Ovary (tissue), 3 donors: Measurements from ENCODE around the gene CDC42BPB.

Experiments
- CTCF ChIP-seq, 3 donors: fragments of 450-650 bp in 2 of 3; fragments of 200-600 bp in 1 of 3; IDR thresholded peaks; one replicate each; pipeline versions ENCODE4 v1.5.1 to v1.8.0; 2016 to 2022; ENCODE audit warnings: antibody characterized with exemption in 3 of 3, mild to moderate bottlenecking in 1 of 3
- EP300 ChIP-seq: sonication (generic); formaldehyde crosslinking; IDR thresholded peaks from one replicate; pipeline ENCODE4 v1.6.1; 2017; ENCODE audit warnings: antibody characterized with exemption
- POLR2A ChIP-seq: fragments of 450-650 bp; IDR thresholded peaks from one replicate; pipeline ENCODE4 v1.6.1; 2017; ENCODE audit warnings: antibody characterized with exemption, mild to moderate bottlenecking, moderate library complexity
- donor health status: DM: no; HTN: no; CAD: no.

DNA sequence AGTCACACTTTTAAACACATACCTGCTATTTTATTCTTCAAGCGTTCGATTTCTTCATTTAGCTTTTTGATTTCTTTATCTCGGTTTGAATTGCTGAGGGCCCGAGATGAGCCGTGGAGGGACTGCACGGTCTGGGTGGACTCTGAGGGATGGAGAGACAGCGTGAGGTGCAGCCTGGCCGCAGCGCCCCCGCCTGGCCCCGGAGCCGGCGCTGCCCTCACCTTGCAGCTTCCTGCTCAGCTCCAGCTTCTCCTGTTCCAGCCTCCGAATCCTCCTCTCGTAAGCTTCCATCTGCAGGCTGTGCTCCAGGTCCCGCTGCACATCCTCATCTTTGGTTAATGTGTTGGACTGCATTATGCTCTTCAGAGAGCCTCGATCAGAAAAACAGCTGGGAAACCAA, 81.7 kb downstream of the CDC42BPB start:
- TF ChIP-seq CTCF (IDR thresholded peaks at IDR 0.05) (no peak), POLR2A (no peak), EP300 (no peak)
